Hematopoietic multipotent progenitor cell (in vitro differentiated cells): Measurements from ENCODE around the gene RABL2B. TPM values are rescaled to one million over a fixed set of nuclear protein-coding genes. Genes with fewer than 3 reads are reported as not detected.

ENCODE experiments used
- DNase-seq, 3 donors: peaks; one replicate each; pipeline ENCODE4 v3.0.0-alpha.2; 2011 to 2015; ENCODE audit warnings: low read depth in 2 of 3, low spot score in 2 of 3
- total RNA-seq: library from RNA; depleted of rRNA; stranded (reverse); fragments of >200 nt; gene quantifications from one replicate; pipeline ENCODE4 v1.2.3, GENCODE V29; 2012

The RABL2B gene
- total RNA-seq, 1 donor = 15.6 TPM

- no peak for DNase-seq
Observed at GRCh38 chr22:50739279-50739691, 44.2 kb downstream of the RABL2B start.

GRCh38 chr22:50738649-50739227, 44.7 kb downstream of the RABL2B start:
- DNase-seq = no peak

GRCh38 chr22:50737728-50738648, 45.4 kb downstream of the RABL2B start, which contains the start of gene ACR:
Gene ACR (plus strand): TSS chr22:50738204. CDS start chr22:50738236, 32 bp downstream.
- no peak for DNase-seq

- DNase-seq = no peak
Observed at GRCh38 chr22:50735739-50736030, 47.8 kb downstream of the RABL2B start.

GRCh38 chr22:50734986-50735738, 48.3 kb downstream of the RABL2B start:
- no peak for DNase-seq

- DNase-seq = no peak
Observed at GRCh38 chr22:50734343-50734771, 49.1 kb downstream of the RABL2B start.

GRCh38 chr22:50733521-50734342, 49.7 kb downstream of the RABL2B start:
- DNase-seq = no peak

- DNase-seq = no peak
Observed at GRCh38 chr22:50732681-50733080, 50.8 kb downstream of the RABL2B start.

GRCh38 chr22:50731811-50732624, 51.4 kb downstream of the RABL2B start:
- peak; percentile 24 to 40 (median 29) for DNase-seq

GRCh38 chr22:50730941-50731661, 52.3 kb downstream of the RABL2B start:
- no peak for DNase-seq

GRCh38 chr22:50730013-50730891, 53.2 kb downstream of the RABL2B start:
- DNase-seq = no peak

- DNase-seq = no peak
Observed at GRCh38 chr22:50729391-50730012, 53.9 kb downstream of the RABL2B start.

- no peak for DNase-seq
Observed at GRCh38 chr22:50728523-50728931, 54.9 kb downstream of the RABL2B start.

GRCh38 chr22:50727678-50728522, 55.5 kb downstream of the RABL2B start:
- no peak for DNase-seq

- DNase-seq = no peak
Observed at GRCh38 chr22:50726643-50727340, 56.6 kb downstream of the RABL2B start.

- no peak for DNase-seq
Observed at GRCh38 chr22:50725597-50725996, 57.8 kb downstream of the RABL2B start.
